T-helper 1 cell treated with Interleukin-12 subunit alpha and Interleukin-12 subunit beta and Interleukin-4 antibody, amounts not matched to agents 30 μg/mL and 1 μg/mL, for 36 hours (primary cell): Measurements from ENCODE around the gene TNFRSF1B.

ENCODE experiments used
- H3K27ac Mint-ChIP-seq: one replicate; pipeline ENCODE4 v1.8.0; 2021; ENCODE audit warnings: mild to moderate bottlenecking, mixed read lengths
- H3K27me3 Mint-ChIP-seq: one replicate; pipeline ENCODE4 v1.8.0; 2021; ENCODE audit warnings: low read depth, mixed read lengths
- H3K36me3 Mint-ChIP-seq: one replicate; pipeline ENCODE4 v1.8.0; 2021; ENCODE audit warnings: low read depth, mixed read lengths
- H3K4me1 Mint-ChIP-seq: one replicate; pipeline ENCODE4 v1.8.0; 2021; ENCODE audit warnings: low read depth, mixed read lengths
- H3K4me3 Mint-ChIP-seq: one replicate; pipeline ENCODE4 v1.8.0; 2021; ENCODE audit warnings: mild to moderate bottlenecking, moderate library complexity, mixed read lengths
- H3K9me3 Mint-ChIP-seq: one replicate; pipeline ENCODE4 v1.8.0; 2021; ENCODE audit warnings: mixed read lengths

Gene TNFRSF1B

GRCh38 chr1:12166834-12167492 is at the start of gene TNFRSF1B:
TSS of gene TNFRSF1B (plus strand) at chr1:12166991. CDS start at chr1:12167092, 101 bp downstream.
- Mint-ChIP-seq H3K4me3 (peak within 1 kb of the TSS; percentile 100), H3K9me3 (no peaks in the 10 kb centered on the region), H3K4me1 (peaks cover 71% of the 10 kb centered on the region), H3K36me3 (peaks cover 35% of the 10 kb centered on the region), H3K27me3 (no peaks in the 10 kb centered on the region), H3K27ac (peak within 1 kb of the TSS; percentile 98)

GRCh38 chr1:12121212-12122003 is 45.4 kb upstream of the TNFRSF1B start:
- no peaks in the 10 kb centered on the region for H3K27me3 Mint-ChIP-seq
- H3K4me3 Mint-ChIP-seq, result no peak overlapping the region
- H3K4me1 Mint-ChIP-seq, result peaks cover 25% of the 10 kb centered on the region
- peaks cover 6% of the 10 kb centered on the region for H3K36me3 Mint-ChIP-seq
- peak overlapping the region; percentile 6 for H3K27ac Mint-ChIP-seq
- no peaks in the 10 kb centered on the region for H3K9me3 Mint-ChIP-seq

- Mint-ChIP-seq H3K4me1 (peaks cover 29% of the 10 kb centered on the region), H3K27ac (no peak overlapping the region), H3K9me3 (no peaks in the 10 kb centered on the region), H3K36me3 (peaks cover 6% of the 10 kb centered on the region), H3K27me3 (no peaks in the 10 kb centered on the region), H3K4me3 (no peak overlapping the region)
Observed at GRCh38 chr1:12123172-12123571, 43.6 kb upstream of the TNFRSF1B start.

GRCh38 chr1:12124693-12125421 is 41.9 kb upstream of the TNFRSF1B start:
- Mint-ChIP-seq H3K9me3 (no peaks in the 10 kb centered on the region), H3K27ac (peak overlapping the region; percentile 68), H3K36me3 (peaks cover 6% of the 10 kb centered on the region), H3K4me3 (no peak overlapping the region), H3K4me1 (peaks cover 23% of the 10 kb centered on the region), H3K27me3 (no peaks in the 10 kb centered on the region)

GRCh38 chr1:12125422-12126355 is 41.1 kb upstream of the TNFRSF1B start:
- Mint-ChIP-seq H3K27me3 (no peaks in the 10 kb centered on the region), H3K4me3 (no peak overlapping the region), H3K4me1 (peaks cover 23% of the 10 kb centered on the region), H3K9me3 (no peaks in the 10 kb centered on the region), H3K36me3 (peaks cover 2% of the 10 kb centered on the region), H3K27ac (peak overlapping the region; percentile 73)

GRCh38 chr1:12126781-12127180 is 40.0 kb upstream of the TNFRSF1B start:
- H3K9me3 Mint-ChIP-seq, result no peaks in the 10 kb centered on the region
- H3K27ac Mint-ChIP-seq, result peak overlapping the region; percentile 55
- H3K4me1 Mint-ChIP-seq, result peaks cover 19% of the 10 kb centered on the region
- H3K36me3 Mint-ChIP-seq, result peaks cover 2% of the 10 kb centered on the region
- no peak overlapping the region for H3K4me3 Mint-ChIP-seq
- no peaks in the 10 kb centered on the region for H3K27me3 Mint-ChIP-seq

GRCh38 chr1:12127206-12127810 is 39.5 kb upstream of the TNFRSF1B start:
- Mint-ChIP-seq H3K27ac (peak overlapping the region; percentile 55), H3K4me1 (peaks cover 20% of the 10 kb centered on the region), H3K4me3 (no peak overlapping the region), H3K9me3 (no peaks in the 10 kb centered on the region), H3K27me3 (no peaks in the 10 kb centered on the region), H3K36me3 (peaks cover 2% of the 10 kb centered on the region)

- Mint-ChIP-seq H3K27ac (no peak overlapping the region), H3K9me3 (no peaks in the 10 kb centered on the region), H3K27me3 (no peaks in the 10 kb centered on the region), H3K4me3 (no peak overlapping the region), H3K4me1 (peaks cover 26% of the 10 kb centered on the region), H3K36me3 (peaks cover 6% of the 10 kb centered on the region)
Observed at GRCh38 chr1:12128120-12128519, 38.7 kb upstream of the TNFRSF1B start.

GRCh38 chr1:12129624-12130023 is 37.2 kb upstream of the TNFRSF1B start:
- no peaks in the 10 kb centered on the region for H3K27me3 Mint-ChIP-seq
- no peak overlapping the region for H3K4me3 Mint-ChIP-seq
- H3K36me3 Mint-ChIP-seq, result peaks cover 9% of the 10 kb centered on the region
- peaks cover 31% of the 10 kb centered on the region for H3K4me1 Mint-ChIP-seq
- no peak overlapping the region for H3K27ac Mint-ChIP-seq
- no peaks in the 10 kb centered on the region for H3K9me3 Mint-ChIP-seq

- Mint-ChIP-seq H3K36me3 (peaks cover 9% of the 10 kb centered on the region), H3K27ac (no peak overlapping the region), H3K27me3 (no peaks in the 10 kb centered on the region), H3K9me3 (no peaks in the 10 kb centered on the region), H3K4me3 (no peak overlapping the region), H3K4me1 (peaks cover 24% of the 10 kb centered on the region)
Observed at GRCh38 chr1:12130466-12131130, 36.2 kb upstream of the TNFRSF1B start.

GRCh38 chr1:12132078-12132477 is 34.7 kb upstream of the TNFRSF1B start:
- Mint-ChIP-seq H3K4me3 (no peak overlapping the region), H3K9me3 (no peaks in the 10 kb centered on the region), H3K4me1 (peaks cover 16% of the 10 kb centered on the region), H3K27me3 (no peaks in the 10 kb centered on the region), H3K36me3 (peaks cover 9% of the 10 kb centered on the region), H3K27ac (peak overlapping the region; percentile 31)

- H3K4me3 Mint-ChIP-seq, result no peak overlapping the region
- H3K36me3 Mint-ChIP-seq, result peaks cover 9% of the 10 kb centered on the region
- H3K27ac Mint-ChIP-seq, result no peak overlapping the region
- peaks cover 13% of the 10 kb centered on the region for H3K4me1 Mint-ChIP-seq
- no peaks in the 10 kb centered on the region for H3K9me3 Mint-ChIP-seq
- H3K27me3 Mint-ChIP-seq, result no peaks in the 10 kb centered on the region
Observed at GRCh38 chr1:12134716-12135115, 32.1 kb upstream of the TNFRSF1B start.

GRCh38 chr1:12135612-12136011 is 31.2 kb upstream of the TNFRSF1B start:
- Mint-ChIP-seq H3K4me3 (no peak overlapping the region), H3K27ac (no peak overlapping the region), H3K27me3 (no peaks in the 10 kb centered on the region), H3K9me3 (no peaks in the 10 kb centered on the region), H3K36me3 (peaks cover 9% of the 10 kb centered on the region), H3K4me1 (peaks cover 13% of the 10 kb centered on the region)
